ENCODE data around the gene MXRA8.
"Not testable (repeated sequence)": the region's sequence is repeated elsewhere in the genome, so short reads cannot be mapped to it uniquely, and the experiment has no call there.

The MXRA8 gene

DNA sequence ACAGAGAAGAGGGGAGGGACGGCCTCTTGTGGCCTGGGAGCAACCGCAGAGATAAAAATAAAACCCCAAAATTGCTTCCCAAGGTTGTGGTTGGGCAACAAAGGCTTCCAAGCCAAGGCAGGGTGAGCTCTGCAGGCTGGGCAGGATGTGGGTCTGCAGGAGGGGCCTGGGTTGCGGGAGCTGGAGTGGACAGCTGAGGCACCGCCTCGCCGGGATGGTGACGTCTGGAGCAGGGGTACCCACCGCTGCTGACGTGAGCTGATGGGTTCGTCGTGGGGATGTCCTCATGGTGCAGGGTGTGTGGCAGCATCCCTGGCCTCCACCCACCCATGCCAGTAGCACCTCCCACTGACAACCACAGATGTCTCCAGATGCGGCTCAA, 13.0 kb upstream of the MXRA8 start:
- TF ChIP-seq YY1 (IDR thresholded peaks at IDR 0.05; ENCODE audit: insufficient read depth, insufficient read length): no peak
- no peak for TF ChIP-seq ZNF274 (IDR thresholded peaks at IDR 0.05; ENCODE audit: low read depth, low read length)
- TF ChIP-seq SUZ12 (IDR thresholded peaks at IDR 0.05; ENCODE audit: extremely low read depth, insufficient read depth, insufficient read length): no peak
- peaks cover 35% of the 10 kb centered on the region for H3K36me3 ChIP-seq (ENCODE audit: insufficient read depth, insufficient read length, low read length)
- no peak overlapping the region for H3K9ac ChIP-seq (ENCODE audit: insufficient read length, low read depth)
- peaks cover 3% of the 10 kb centered on the region for H3K4me1 ChIP-seq (ENCODE audit: insufficient read depth, insufficient read length)
- peaks cover 8% of the 10 kb centered on the region; the same call in 1 of the 2 replicates for H3K9me3 ChIP-seq (ENCODE audit: insufficient read depth, low read length)
- H3K4me3 ChIP-seq (ENCODE audit: insufficient read length, low read depth): no peak overlapping the region
- H3K27me3 ChIP-seq (ENCODE audit: insufficient read depth, insufficient read length): no peaks in the 10 kb centered on the region
- no peak for DNase-seq (ENCODE audit: low read depth, low spot score)

DNA sequence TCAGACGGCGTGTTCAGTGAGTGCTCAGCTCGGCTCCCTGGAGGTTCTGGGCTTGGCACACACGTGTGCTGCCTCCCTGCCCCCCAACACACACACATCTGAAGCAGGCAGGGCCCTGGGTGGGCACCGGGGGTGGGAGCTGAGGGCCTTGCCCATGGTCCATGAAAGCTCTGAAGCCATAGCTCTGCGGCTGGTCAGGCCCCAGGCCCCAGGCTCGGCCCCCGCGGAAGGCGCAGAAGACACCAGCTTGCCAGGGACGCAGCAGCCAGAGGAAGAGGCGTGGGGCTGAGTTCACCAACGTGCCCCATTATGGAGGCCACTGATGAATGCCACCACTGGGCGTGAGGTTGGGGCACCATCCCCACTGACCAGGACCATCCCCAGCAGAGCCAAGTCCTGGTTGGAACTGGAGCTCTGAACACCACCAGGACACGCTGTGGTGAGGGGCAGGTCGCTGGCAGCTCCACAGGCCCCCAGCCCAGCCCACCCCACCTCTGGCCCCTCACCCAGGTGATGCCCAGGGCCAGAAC, 12.5 kb upstream of the MXRA8 start:
- no peak for DNase-seq (ENCODE audit: low read depth, low spot score)
- Histone ChIP-seq H3K36me3 (ENCODE audit: insufficient read depth, insufficient read length, low read length) (peaks cover 34% of the 10 kb centered on the region), H3K9ac (ENCODE audit: insufficient read length, low read depth) (no peak overlapping the region), H3K9me3 (ENCODE audit: insufficient read depth, low read length) (peaks cover 9% of the 10 kb centered on the region; the same call in 1 of the 2 replicates), H3K27me3 (ENCODE audit: insufficient read depth, insufficient read length) (no peaks in the 10 kb centered on the region), H3K4me1 (ENCODE audit: insufficient read depth, insufficient read length) (peaks cover 3% of the 10 kb centered on the region), H3K4me3 (ENCODE audit: insufficient read length, low read depth) (no peak overlapping the region)
- TF ChIP-seq SUZ12 (IDR thresholded peaks at IDR 0.05; ENCODE audit: extremely low read depth, insufficient read depth, insufficient read length) (no peak), ZNF274 (IDR thresholded peaks at IDR 0.05; ENCODE audit: low read depth, low read length) (no peak), YY1 (IDR thresholded peaks at IDR 0.05; ENCODE audit: insufficient read depth, insufficient read length) (no peak)

DNA sequence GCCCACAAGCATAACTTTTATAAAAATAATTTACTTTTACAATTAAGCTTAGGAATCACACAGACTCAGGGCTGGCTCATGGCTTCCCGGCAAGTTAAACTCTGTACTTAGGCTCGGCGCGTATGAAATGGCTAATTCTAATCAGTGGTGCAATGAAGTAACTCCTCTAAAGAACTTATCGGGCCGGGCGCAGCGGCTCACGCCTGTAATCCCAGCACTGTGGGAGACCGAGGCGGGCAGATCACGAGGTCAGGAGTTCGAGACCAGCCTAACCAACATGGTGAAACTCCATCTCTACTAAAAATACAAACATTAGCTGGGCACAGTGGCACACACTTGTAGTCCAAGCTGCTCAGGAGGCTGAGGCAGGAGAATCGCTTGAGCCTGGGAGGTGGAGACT, 11.7 kb upstream of the MXRA8 start:
- DNase-seq (ENCODE audit: low read depth, low spot score); H3K9me3 ChIP-seq (ENCODE audit: insufficient read depth, low read length); H3K27me3 ChIP-seq (ENCODE audit: insufficient read depth, insufficient read length); H3K9ac ChIP-seq (ENCODE audit: insufficient read length, low read depth); H3K4me3 ChIP-seq (ENCODE audit: insufficient read length, low read depth); H3K4me1 ChIP-seq (ENCODE audit: insufficient read depth, insufficient read length): not testable (repeated sequence)
- peaks cover 34% of the 10 kb centered on the region for H3K36me3 ChIP-seq (ENCODE audit: insufficient read depth, insufficient read length, low read length)

DNA sequence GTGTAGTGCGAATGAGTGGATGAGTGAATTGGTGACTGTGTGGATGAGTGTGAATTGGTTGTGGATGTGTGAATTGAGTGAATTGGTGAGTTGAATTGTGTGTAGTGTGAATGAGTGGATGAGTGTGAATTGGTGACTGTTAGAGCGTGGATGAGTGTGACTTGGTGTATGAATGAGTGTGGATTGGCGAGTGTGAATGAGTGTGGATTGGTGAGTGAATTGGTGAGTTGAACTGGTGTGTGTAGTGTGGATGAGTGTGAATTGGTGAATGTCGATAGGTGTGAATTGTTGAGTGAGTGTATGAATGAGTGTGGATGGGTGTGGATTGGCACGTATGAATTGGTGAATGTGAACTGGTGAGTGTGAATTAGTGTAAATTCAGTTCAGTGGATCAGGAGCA, 9.0 kb upstream of the MXRA8 start:
- no peaks in the 10 kb centered on the region for H3K4me1 ChIP-seq (ENCODE audit: insufficient read depth, insufficient read length)
- H3K9me3 ChIP-seq (ENCODE audit: insufficient read depth, low read length): peaks cover 9% of the 10 kb centered on the region; the same call in 1 of the 2 replicates
- TF ChIP-seq ZNF274 (IDR thresholded peaks at IDR 0.05; ENCODE audit: low read depth, low read length) (no peak), SUZ12 (IDR thresholded peaks at IDR 0.05; ENCODE audit: extremely low read depth, insufficient read depth, insufficient read length) (no peak), YY1 (IDR thresholded peaks at IDR 0.05; ENCODE audit: insufficient read depth, insufficient read length) (no peak)
- H3K36me3 ChIP-seq (ENCODE audit: insufficient read depth, insufficient read length, low read length): peaks cover 17% of the 10 kb centered on the region
- H3K4me3 ChIP-seq (ENCODE audit: insufficient read length, low read depth): no peak overlapping the region
- no peak for DNase-seq (ENCODE audit: low read depth, low spot score)
- no peak overlapping the region for H3K9ac ChIP-seq (ENCODE audit: insufficient read length, low read depth)
- H3K27me3 ChIP-seq (ENCODE audit: insufficient read depth, insufficient read length): no peaks in the 10 kb centered on the region

DNA sequence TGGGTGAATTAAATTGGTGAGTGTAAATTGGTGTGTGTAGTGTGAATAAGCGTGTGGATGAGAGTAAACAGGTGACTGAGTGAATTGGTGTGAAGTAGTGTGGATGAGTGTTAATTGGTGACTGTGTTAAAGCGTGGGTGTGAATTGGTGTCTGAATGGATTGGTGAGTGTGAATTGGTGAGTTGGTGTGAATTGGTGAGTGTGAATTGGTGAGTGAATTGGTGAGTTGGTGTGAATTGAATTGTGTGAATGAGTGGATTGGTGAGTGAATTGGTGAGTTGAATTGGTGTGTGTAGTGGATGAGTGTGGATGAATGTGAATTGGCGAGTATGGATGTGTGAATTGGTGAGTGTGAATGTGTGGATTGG, 8.3 kb upstream of the MXRA8 start:
- H3K4me1 ChIP-seq (ENCODE audit: insufficient read depth, insufficient read length): no peaks in the 10 kb centered on the region
- no peak overlapping the region for H3K9ac ChIP-seq (ENCODE audit: insufficient read length, low read depth)
- no peak overlapping the region for H3K4me3 ChIP-seq (ENCODE audit: insufficient read length, low read depth)
- no peak for DNase-seq (ENCODE audit: low read depth, low spot score)
- H3K9me3 ChIP-seq (ENCODE audit: insufficient read depth, low read length): peaks cover 9% of the 10 kb centered on the region; the same call in 1 of the 2 replicates
- TF ChIP-seq YY1 (IDR thresholded peaks at IDR 0.05; ENCODE audit: insufficient read depth, insufficient read length): no peak
- no peak for TF ChIP-seq SUZ12 (IDR thresholded peaks at IDR 0.05; ENCODE audit: extremely low read depth, insufficient read depth, insufficient read length)
- TF ChIP-seq ZNF274 (IDR thresholded peaks at IDR 0.05; ENCODE audit: low read depth, low read length): no peak
- peaks cover 11% of the 10 kb centered on the region for H3K36me3 ChIP-seq (ENCODE audit: insufficient read depth, insufficient read length, low read length)
- no peaks in the 10 kb centered on the region for H3K27me3 ChIP-seq (ENCODE audit: insufficient read depth, insufficient read length)

DNA sequence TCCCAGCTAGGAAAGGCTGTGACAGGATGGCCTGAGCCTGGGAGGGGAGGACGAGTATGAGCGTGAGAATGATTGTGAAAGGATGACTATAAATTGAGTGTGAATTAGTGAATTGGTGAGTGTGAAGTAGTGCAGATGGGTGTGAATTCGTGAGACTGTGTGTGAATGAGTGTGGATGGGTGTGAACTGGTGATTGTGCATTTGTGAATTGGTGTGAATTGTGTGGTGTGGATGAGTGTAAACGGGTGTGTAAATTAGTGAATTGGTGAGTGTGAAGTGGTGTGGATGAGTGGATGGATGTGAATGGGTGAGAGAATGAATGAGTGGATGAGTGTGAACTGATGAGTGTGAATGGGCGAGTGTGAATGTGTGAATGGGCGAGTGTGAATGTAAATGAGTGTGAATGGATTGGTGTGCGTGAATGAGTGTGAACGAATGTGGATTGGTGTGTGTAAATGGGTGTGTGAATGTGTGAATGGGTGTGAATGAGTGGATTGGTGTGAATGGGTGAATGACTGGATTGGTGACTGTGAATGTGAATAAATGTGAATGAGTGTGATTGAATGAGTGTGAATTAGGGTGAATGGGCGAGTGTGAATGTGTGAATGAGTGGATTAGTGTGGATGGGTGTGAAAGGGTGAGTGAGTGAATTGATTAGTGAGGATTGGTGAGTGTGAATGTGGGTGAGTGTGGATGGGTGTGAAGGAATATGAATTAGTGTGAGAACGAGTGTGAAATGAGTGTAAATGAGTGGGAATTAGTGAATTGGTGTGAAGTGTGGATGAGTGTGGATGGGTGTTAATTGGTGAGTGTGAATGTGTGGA, 7.7 kb upstream of the MXRA8 start:
- Histone ChIP-seq H3K4me1 (ENCODE audit: insufficient read depth, insufficient read length) (peaks cover 4% of the 10 kb centered on the region), H3K4me3 (ENCODE audit: insufficient read length, low read depth) (no peak overlapping the region), H3K36me3 (ENCODE audit: insufficient read depth, insufficient read length, low read length) (peaks cover 6% of the 10 kb centered on the region), H3K9ac (ENCODE audit: insufficient read length, low read depth) (no peak overlapping the region), H3K27me3 (ENCODE audit: insufficient read depth, insufficient read length) (no peaks in the 10 kb centered on the region), H3K9me3 (ENCODE audit: insufficient read depth, low read length) (peaks cover 9% of the 10 kb centered on the region; the same call in 1 of the 2 replicates)
- DNase-seq (ENCODE audit: low read depth, low spot score): no peak
- TF ChIP-seq SUZ12 (IDR thresholded peaks at IDR 0.05; ENCODE audit: extremely low read depth, insufficient read depth, insufficient read length): no peak
- no peak for TF ChIP-seq ZNF274 (IDR thresholded peaks at IDR 0.05; ENCODE audit: low read depth, low read length)
- no peak for TF ChIP-seq YY1 (IDR thresholded peaks at IDR 0.05; ENCODE audit: insufficient read depth, insufficient read length)

- DNase-seq (ENCODE audit: low read depth, low spot score): no peak
- no peak overlapping the region for H3K4me3 ChIP-seq (ENCODE audit: insufficient read length, low read depth)
Measured at GRCh38 chr1:1364266-1364665, 5.9 kb upstream of the MXRA8 start.

More at GRCh38 chr1:1364266-1364665, 5.9 kb upstream of the MXRA8 start:
- no peaks in the 10 kb centered on the region for H3K36me3 ChIP-seq (ENCODE audit: insufficient read depth, insufficient read length, low read length)
- no peak for TF ChIP-seq YY1 (IDR thresholded peaks at IDR 0.05; ENCODE audit: insufficient read depth, insufficient read length)
- TF ChIP-seq ZNF274 (IDR thresholded peaks at IDR 0.05; ENCODE audit: low read depth, low read length): no peak
- no peak for TF ChIP-seq SUZ12 (IDR thresholded peaks at IDR 0.05; ENCODE audit: extremely low read depth, insufficient read depth, insufficient read length)
- peaks cover 9% of the 10 kb centered on the region; the same call in 1 of the 2 replicates for H3K9me3 ChIP-seq (ENCODE audit: insufficient read depth, low read length)
- H3K27me3 ChIP-seq (ENCODE audit: insufficient read depth, insufficient read length): no peaks in the 10 kb centered on the region
- peaks cover 18% of the 10 kb centered on the region for H3K4me1 ChIP-seq (ENCODE audit: insufficient read depth, insufficient read length)
- no peak overlapping the region for H3K9ac ChIP-seq (ENCODE audit: insufficient read length, low read depth)

Measured in NT2/D1 (cell line).